ENCODE data around the gene COX20. TPM values are rescaled to one million over a fixed set of nuclear protein-coding genes. Genes with fewer than 3 reads are reported as not detected.

The COX20 gene
- total RNA-seq, 4 donors from 2014 or later = 6.0 to 41.3 (median 32.3) TPM

GRCh38 chr1:244849189-244849866, 13.9 kb downstream of the COX20 start:
- Histone ChIP-seq H3K27ac (no peak overlapping the region), H3K27me3 (no peaks in the 10 kb centered on the region), H3K4me1 (peaks cover 0 to 8% (median 4%) of the 10 kb centered on the region in 4 donors), H3K4me3 (no peak overlapping the region), H3K9me3 (no peaks in the 10 kb centered on the region), H3K36me3 (peaks cover 0 to 59% (median 29%) of the 10 kb centered on the region in 4 donors)
- no peak for DNase-seq
- intact Hi-C loops (cut with DNase I; ENCODE audit: low total_unique reads) = no loop called here
- TF ChIP-seq CTCF (IDR thresholded peaks at IDR 0.05) = no peak
- no peak for TF ChIP-seq EP300 (IDR thresholded peaks at IDR 0.05; ENCODE audit: low read depth)
- peak in 1 of 3 donors; percentile 49 for TF ChIP-seq POLR2AphosphoS5 (IDR thresholded peaks at IDR 0.05)
- no peak for TF ChIP-seq POLR2A (IDR thresholded peaks at IDR 0.05)
- in situ Hi-C loops (cut with MboI; ENCODE audit: low pct_ligation_motif_present in 1 of 4, low pct_unique_long_range_greater_than_20kb in 1 of 4, low sequenced_read_pairs in 3 of 4) = no loop called here
- 48 to 57% methylated on average over 1 of the region's 1 CpG for WGBS, 2 donors (ENCODE audit: low coverage in 1 of 2)

GRCh38 chr1:244850099-244850852, 14.8 kb downstream of the COX20 start:
- H3K36me3 ChIP-seq = peaks cover 0 to 58% (median 28%) of the 10 kb centered on the region in 4 donors
- in situ Hi-C loops (cut with MboI; ENCODE audit: low pct_ligation_motif_present in 1 of 4, low pct_unique_long_range_greater_than_20kb in 1 of 4, low sequenced_read_pairs in 3 of 4) = no loop called here

GRCh38 chr1:244850896-244851295, 15.4 kb downstream of the COX20 start:
- Histone ChIP-seq H3K9me3 (no peaks in the 10 kb centered on the region), H3K4me1 (peaks cover 0 to 19% (median 4%) of the 10 kb centered on the region in 4 donors), H3K36me3 (peaks cover 0 to 58% (median 28%) of the 10 kb centered on the region in 4 donors), H3K27me3 (no peaks in the 10 kb centered on the region), H3K27ac (no peak overlapping the region), H3K4me3 (no peak overlapping the region)
- TF ChIP-seq POLR2AphosphoS5 (IDR thresholded peaks at IDR 0.05) (no peak), CTCF (IDR thresholded peaks at IDR 0.05) (no peak), POLR2A (IDR thresholded peaks at IDR 0.05) (no peak), EP300 (IDR thresholded peaks at IDR 0.05; ENCODE audit: low read depth) (no peak)
- intact Hi-C loops (cut with DNase I; ENCODE audit: low total_unique reads) = no loop called here
- no peak for DNase-seq
- WGBS, 2 donors (ENCODE audit: low coverage in 1 of 2) = 85 to 94% methylated on average over 2 of the region's 2 CpGs
- in situ Hi-C loops (cut with MboI; ENCODE audit: low pct_ligation_motif_present in 1 of 4, low pct_unique_long_range_greater_than_20kb in 1 of 4, low sequenced_read_pairs in 3 of 4) = no loop called here

More at GRCh38 chr1:244850099-244850852, 14.8 kb downstream of the COX20 start:
- H3K9me3 ChIP-seq = no peaks in the 10 kb centered on the region
- H3K4me3 ChIP-seq = no peak overlapping the region
- intact Hi-C loops (cut with DNase I; ENCODE audit: low total_unique reads) = no loop called here
- no peak for DNase-seq
- no peak overlapping the region for H3K27ac ChIP-seq
- WGBS, 2 donors (ENCODE audit: low coverage in 1 of 2) = 78 to 80% methylated on average over 3 of the region's 3 CpGs
- TF ChIP-seq POLR2A (IDR thresholded peaks at IDR 0.05) = no peak
- peak in 1 of 3 donors; percentile 26 for TF ChIP-seq POLR2AphosphoS5 (IDR thresholded peaks at IDR 0.05)
- no peaks in the 10 kb centered on the region for H3K27me3 ChIP-seq
- peaks cover 0 to 15% (median 4%) of the 10 kb centered on the region in 4 donors for H3K4me1 ChIP-seq

GRCh38 chr1:244851546-244852231, 16.2 kb downstream of the COX20 start:
- Histone ChIP-seq H3K27me3 (no peaks in the 10 kb centered on the region), H3K36me3 (peaks cover 0 to 58% (median 28%) of the 10 kb centered on the region in 4 donors), H3K27ac (peak overlapping the region in 1 of 4 donors; percentile 5), H3K4me3 (no peak overlapping the region), H3K4me1 (peaks cover 0 to 22% (median 6%) of the 10 kb centered on the region in 4 donors), H3K9me3 (no peaks in the 10 kb centered on the region)
- intact Hi-C loops (cut with DNase I; ENCODE audit: low total_unique reads) (no loop called here), in situ Hi-C loops (cut with MboI; ENCODE audit: low pct_ligation_motif_present in 1 of 4, low pct_unique_long_range_greater_than_20kb in 1 of 4, low sequenced_read_pairs in 3 of 4) (no loop called here)
- TF ChIP-seq POLR2A (IDR thresholded peaks at IDR 0.05) = no peak
- no peak for TF ChIP-seq EP300 (IDR thresholded peaks at IDR 0.05; ENCODE audit: low read depth)
- TF ChIP-seq POLR2AphosphoS5 (IDR thresholded peaks at IDR 0.05) = no peak
- no peak for TF ChIP-seq CTCF (IDR thresholded peaks at IDR 0.05)
- 84 to 89% methylated on average over 4 of the region's 4 CpGs for WGBS, 2 donors (ENCODE audit: low coverage in 1 of 2)
- no peak for DNase-seq
